K562 (cell line): ENCODE measurements around the gene HEXIM1. TPM values are rescaled to one million over a fixed set of nuclear protein-coding genes. Genes with fewer than 3 reads are reported as not detected.

ENCODE experiments used
- ATF1 ChIP-seq, 2 experiments: fragments of 450-650 bp in 1 of 2; IDR thresholded peaks; 2 replicates each; pipeline ENCODE4 v1.6.1; 2016; ENCODE audit warnings: missing compliant biosample characterization in 1 of 2, missing genetic modification characterization in 1 of 2
- BRD9 ChIP-seq: fragments of 450-650 bp; IDR thresholded peaks from 2 replicates; pipeline ENCODE4 v1.6.1; 2018; ENCODE audit warnings: low read depth; ENCODE audit not compliant: partially characterized antibody
- BRF1 ChIP-seq: IDR thresholded peaks from 3 replicates; pipeline ENCODE4 v1.6.1; 2011; ENCODE audit warnings: borderline replicate concordance, mild to moderate bottlenecking; ENCODE audit not compliant: insufficient read length; ENCODE audit errors: extremely low read depth
- CC2D1A ChIP-seq: fragments of 450-650 bp; IDR thresholded peaks from 2 replicates; pipeline ENCODE4 v1.6.1; 2017; ENCODE audit warnings: mild to moderate bottlenecking
- GATAD2B ChIP-seq: fragments of 450-650 bp; IDR thresholded peaks from 2 replicates; pipeline ENCODE4 v1.6.1; 2017; ENCODE audit warnings: mild to moderate bottlenecking, borderline replicate concordance
- HDAC8 ChIP-seq: fragments of 450-650 bp; IDR thresholded peaks from 2 replicates; pipeline ENCODE4 v1.6.1; 2016; ENCODE audit warnings: mild to moderate bottlenecking, missing genetic modification characterization, moderate library complexity, missing compliant biosample characterization
- HNRNPK ChIP-seq: fragments of 200-400 bp; formaldehyde crosslinking; IDR thresholded peaks from one replicate; pipeline ENCODE4 v1.6.1; 2018; ENCODE audit warnings: mild to moderate bottlenecking, low read depth, low read length; ENCODE audit not compliant: poor library complexity, severe bottlenecking
- HNRNPLL ChIP-seq: fragments of 200-400 bp; formaldehyde crosslinking; IDR thresholded peaks from 2 replicates; pipeline ENCODE4 v1.6.1; 2017; ENCODE audit warnings: low read length, low read depth, mild to moderate bottlenecking; ENCODE audit not compliant: poor library complexity, severe bottlenecking
- KLF13 ChIP-seq: fragments of 450-650 bp; IDR thresholded peaks from 2 replicates; pipeline ENCODE4 v1.6.1; 2016; ENCODE audit warnings: missing genetic modification characterization, low read depth, mild to moderate bottlenecking, missing compliant biosample characterization, moderate library complexity, borderline replicate concordance
- MTA2 ChIP-seq: fragments of 450-650 bp; IDR thresholded peaks from 2 replicates; pipeline ENCODE4 v1.6.1; 2016; ENCODE audit warnings: low read depth
- NR2C1 ChIP-seq, 2 experiments: fragments of 450-650 bp; IDR thresholded peaks; 2 replicates each; pipeline ENCODE4 v1.6.1; 2017; ENCODE audit warnings: mild to moderate bottlenecking in 2 of 2, antibody characterized with exemption in 1 of 2, inconsistent platforms in 1 of 2, missing compliant biosample characterization in 1 of 2, missing genetic modification characterization in 1 of 2
- NUFIP1 ChIP-seq: fragments of 450-650 bp; IDR thresholded peaks from 2 replicates; pipeline ENCODE4 v1.6.1; 2018; ENCODE audit not compliant: partially characterized antibody
- PHF21A ChIP-seq: fragments of 450-650 bp; IDR thresholded peaks from 2 replicates; pipeline ENCODE4 v1.6.1; 2017; ENCODE audit warnings: low read depth, borderline replicate concordance
- RBFOX2 ChIP-seq: fragments of 200-400 bp; formaldehyde crosslinking; IDR thresholded peaks from 2 replicates; pipeline ENCODE4 v1.6.1; 2017; ENCODE audit warnings: low read depth, mild to moderate bottlenecking, low read length, moderate library complexity
- ZNF3 ChIP-seq: fragments of 250-450 bp; sonication (Bioruptor Pico); IDR thresholded peaks from 2 replicates; pipeline ENCODE4 v1.5.0; 2021; ENCODE audit warnings: mild to moderate bottlenecking, moderate library complexity
- ZNF41 ChIP-seq: fragments of 250-450 bp; sonication (Bioruptor Pico); conservative IDR thresholded peaks from 2 replicates; pipeline ENCODE4 v1.4.0; 2020; ENCODE audit warnings: mild to moderate bottlenecking
- polyA plus RNA-seq, 8 experiments: library from polyadenylated mRNA; depleted of rRNA in 4 of 8; stranded (reverse) in 5 of 8; unstranded in 3 of 8; fragments of >200 nt; fragmentation: Nextera tagmentation in 2 of 8; fragmentation: Illumina TruSeq in 1 of 8; extraction: Ambion mirVana in 2 of 8; extraction: Trizol in 1 of 8; gene quantifications; 2 replicates each; pipeline versions ENCODE4 v1.2.1 to v1.2.3, GENCODE V29; 2011 to 2014; ENCODE audit warnings: inconsistent platforms in 1 of 8, missing spikeins in 1 of 8
- total RNA-seq, 7 experiments: library from RNA; depleted of rRNA in 6 of 7; stranded (reverse); fragments of >200 nt in 6 of 7; fragmentation: Illumina TruSeq in 2 of 7; extraction: Trizol in 2 of 7; gene quantifications; 2 replicates each; pipeline versions ENCODE4 v1.2.1 to v1.2.3, GENCODE V29; 2011 to 2021; ENCODE audit warnings: low replicate concordance in 1 of 7
- TF ChIP-seq, protein P1 (sequence below): fragments of 450-650 bp; IDR thresholded peaks from 2 replicates; pipeline ENCODE4 v1.6.1; 2016; ENCODE audit warnings: borderline replicate concordance
- TF ChIP-seq, protein P2 (sequence below): fragments of 450-650 bp; IDR thresholded peaks from 2 replicates; pipeline ENCODE4 v1.6.1; 2016; ENCODE audit warnings: low read depth, mild to moderate bottlenecking, moderate library complexity
- TF ChIP-seq, protein P3 (sequence below): fragments of 450-650 bp; conservative IDR thresholded peaks from 2 replicates; pipeline ENCODE4 v1.6.1; 2016; ENCODE audit warnings: missing genetic modification characterization, low read depth, mild to moderate bottlenecking, control low read depth, missing compliant biosample characterization
- TF ChIP-seq, protein P4 (sequence below): fragments of 450-650 bp; conservative IDR thresholded peaks from 2 replicates; pipeline ENCODE4 v1.6.1; 2016; ENCODE audit warnings: missing genetic modification characterization, low read depth, mild to moderate bottlenecking, missing compliant biosample characterization, moderate library complexity

HEXIM1 gene
- total and polyA plus RNA-seq, 9 of the 15 experiments (the other 6 are each of a cell fraction or from before 2014, with no cell fraction given) = 1.4 to 28.3 (median 9.1) TPM

DNA sequence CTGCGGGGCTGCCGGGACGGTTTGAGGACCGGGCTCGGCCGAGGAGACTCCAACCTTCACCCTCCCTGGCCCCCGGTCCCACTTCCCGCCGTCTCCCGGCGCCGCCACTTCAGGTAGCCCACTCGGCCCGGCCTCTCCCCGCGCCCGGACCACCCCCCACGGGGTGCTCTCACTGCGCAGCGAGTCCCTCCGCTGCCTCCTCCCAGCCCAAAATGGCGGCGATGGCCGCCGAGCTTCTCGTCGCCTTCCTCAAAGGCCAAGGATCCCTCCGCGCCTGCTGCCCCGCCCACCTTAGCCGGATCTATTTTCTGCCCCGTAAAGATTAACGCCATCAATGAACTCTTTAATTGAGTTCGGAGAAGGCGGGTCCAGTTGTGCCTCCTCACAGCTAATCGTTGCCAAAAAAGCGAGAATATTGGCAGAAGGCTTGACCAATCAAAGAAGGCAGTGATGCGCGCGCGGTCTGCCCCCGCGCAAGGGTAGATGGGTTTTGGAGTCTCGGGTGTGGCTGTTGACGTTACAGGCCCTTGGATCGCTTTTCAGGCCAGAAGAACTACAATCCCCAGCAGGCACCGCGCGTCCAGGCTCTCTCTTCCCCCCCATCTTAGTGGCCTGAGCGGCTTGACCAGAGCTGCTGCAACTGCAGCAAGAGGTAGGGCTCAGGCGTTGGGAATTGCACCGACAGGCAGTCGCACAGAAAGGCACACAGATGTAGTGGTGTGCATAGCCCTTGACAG, 13.2 kb downstream of the HEXIM1 start, which contains the start of gene HEXIM2 (continued):
- TF ChIP-seq HNRNPK (no peak), MTA2 (0 out of 2 replicates have a peak, but pooled peaks have one; percentile 16), GATAD2B (peak; percentile 39; the same call in 1 of the 2 replicates), KLF13 (tag) (peak; percentile 97), RBFOX2 (peak; percentile 99), CC2D1A (no peak), NR2C1 (IDR thresholded peaks at IDR 0.05) (peak; percentile 87), NR2C1 (tag; IDR thresholded peaks at IDR 0.05) (peak; percentile 92), NUFIP1 (peak; percentile 66), ATF1 (CRISPR knock-in tag; IDR thresholded peaks at IDR 0.05) (0 out of 2 replicates have a peak, but pooled peaks have one; percentile 61), ATF1 (tag; IDR thresholded peaks at IDR 0.05) (peak; percentile 97), ZNF3 (no peak), BRF1 (no peak), BRD9 (peak; percentile 94), ZNF41 (CRISPR knock-in tag) (0 out of 2 replicates have a peak, but pooled peaks have one; percentile 27), HNRNPLL (no peak), HDAC8 (tag) (no peak), PHF21A (0 out of 2 replicates have a peak, but pooled peaks have one; percentile 15)
- TF ChIP-seq, protein P1, sequence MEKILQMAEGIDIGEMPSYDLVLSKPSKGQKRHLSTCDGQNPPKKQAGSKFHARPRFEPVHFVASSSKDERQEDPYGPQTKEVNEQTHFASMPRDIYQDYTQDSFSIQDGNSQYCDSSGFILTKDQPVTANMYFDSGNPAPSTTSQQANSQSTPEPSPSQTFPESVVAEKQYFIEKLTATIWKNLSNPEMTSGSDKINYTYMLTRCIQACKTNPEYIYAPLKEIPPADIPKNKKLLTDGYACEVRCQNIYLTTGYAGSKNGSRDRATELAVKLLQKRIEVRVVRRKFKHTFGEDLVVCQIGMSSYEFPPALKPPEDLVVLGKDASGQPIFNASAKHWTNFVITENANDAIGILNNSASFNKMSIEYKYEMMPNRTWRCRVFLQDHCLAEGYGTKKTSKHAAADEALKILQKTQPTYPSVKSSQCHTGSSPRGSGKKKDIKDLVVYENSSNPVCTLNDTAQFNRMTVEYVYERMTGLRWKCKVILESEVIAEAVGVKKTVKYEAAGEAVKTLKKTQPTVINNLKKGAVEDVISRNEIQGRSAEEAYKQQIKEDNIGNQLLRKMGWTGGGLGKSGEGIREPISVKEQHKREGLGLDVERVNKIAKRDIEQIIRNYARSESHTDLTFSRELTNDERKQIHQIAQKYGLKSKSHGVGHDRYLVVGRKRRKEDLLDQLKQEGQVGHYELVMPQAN = no peak
- TF ChIP-seq, protein P2, sequence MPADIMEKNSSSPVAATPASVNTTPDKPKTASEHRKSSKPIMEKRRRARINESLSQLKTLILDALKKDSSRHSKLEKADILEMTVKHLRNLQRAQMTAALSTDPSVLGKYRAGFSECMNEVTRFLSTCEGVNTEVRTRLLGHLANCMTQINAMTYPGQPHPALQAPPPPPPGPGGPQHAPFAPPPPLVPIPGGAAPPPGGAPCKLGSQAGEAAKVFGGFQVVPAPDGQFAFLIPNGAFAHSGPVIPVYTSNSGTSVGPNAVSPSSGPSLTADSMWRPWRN = no peak
- TF ChIP-seq, protein P3, sequence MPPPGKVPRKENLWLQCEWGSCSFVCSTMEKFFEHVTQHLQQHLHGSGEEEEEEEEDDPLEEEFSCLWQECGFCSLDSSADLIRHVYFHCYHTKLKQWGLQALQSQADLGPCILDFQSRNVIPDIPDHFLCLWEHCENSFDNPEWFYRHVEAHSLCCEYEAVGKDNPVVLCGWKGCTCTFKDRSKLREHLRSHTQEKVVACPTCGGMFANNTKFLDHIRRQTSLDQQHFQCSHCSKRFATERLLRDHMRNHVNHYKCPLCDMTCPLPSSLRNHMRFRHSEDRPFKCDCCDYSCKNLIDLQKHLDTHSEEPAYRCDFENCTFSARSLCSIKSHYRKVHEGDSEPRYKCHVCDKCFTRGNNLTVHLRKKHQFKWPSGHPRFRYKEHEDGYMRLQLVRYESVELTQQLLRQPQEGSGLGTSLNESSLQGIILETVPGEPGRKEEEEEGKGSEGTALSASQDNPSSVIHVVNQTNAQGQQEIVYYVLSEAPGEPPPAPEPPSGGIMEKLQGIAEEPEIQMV (tag) = no peak
- TF ChIP-seq, protein P4, sequence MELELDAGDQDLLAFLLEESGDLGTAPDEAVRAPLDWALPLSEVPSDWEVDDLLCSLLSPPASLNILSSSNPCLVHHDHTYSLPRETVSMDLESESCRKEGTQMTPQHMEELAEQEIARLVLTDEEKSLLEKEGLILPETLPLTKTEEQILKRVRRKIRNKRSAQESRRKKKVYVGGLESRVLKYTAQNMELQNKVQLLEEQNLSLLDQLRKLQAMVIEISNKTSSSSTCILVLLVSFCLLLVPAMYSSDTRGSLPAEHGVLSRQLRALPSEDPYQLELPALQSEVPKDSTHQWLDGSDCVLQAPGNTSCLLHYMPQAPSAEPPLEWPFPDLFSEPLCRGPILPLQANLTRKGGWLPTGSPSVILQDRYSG (tag) = no peak
